Breast epithelium (tissue), 4 donors: Measurements from ENCODE around the gene ZNF431. TPM values are rescaled to one million over a fixed set of nuclear protein-coding genes. Genes with fewer than 3 reads are reported as not detected.
"Not testable (repeated sequence)": the region's sequence is repeated elsewhere in the genome, so short reads cannot be mapped to it uniquely, and the experiment has no call there.

ENCODE experiments used
- DNase-seq, 2 donors: peaks; one replicate each; pipeline ENCODE4 v3.0.0-alpha.2; 2019; ENCODE audit warnings: low spot score in 2 of 2
- H3K27ac ChIP-seq, 2 donors: fragments of 200-600 bp; sonication (generic) in 1 of 2; one replicate each; pipeline ENCODE4 v1.5.1; 2016 to 2019; ENCODE audit warnings: mild to moderate bottlenecking in 1 of 2
- H3K27me3 ChIP-seq, 2 donors: fragments of 200-600 bp; sonication (generic) in 1 of 2; one replicate each; pipeline versions ENCODE4 v1.5.1 to v1.6.0; 2017 to 2019; ENCODE audit warnings: control low read depth in 1 of 2, mild to moderate bottlenecking in 1 of 2
- H3K36me3 ChIP-seq: fragments of 200-600 bp; one replicate; pipeline ENCODE4 v1.5.1; 2019
- H3K4me1 ChIP-seq, 2 donors: fragments of 200-600 bp; sonication (generic); one replicate each; pipeline ENCODE4 v1.5.1; 2016 to 2019; ENCODE audit warnings: control low read depth in 1 of 2
- H3K4me3 ChIP-seq, 3 donors: fragments of 200-600 bp; sonication (generic); 1 replicate in 2 of 3; 2 replicates in 1 of 3; pipeline ENCODE4 v1.5.1; 2016 to 2019; ENCODE audit warnings: mild to moderate bottlenecking in 3 of 3, moderate library complexity in 2 of 3
- H3K9me3 ChIP-seq, 2 donors: fragments of 200-600 bp; sonication (generic) in 1 of 2; one replicate each; pipeline ENCODE4 v1.5.1; 2016 to 2019; ENCODE audit warnings: control low read depth in 1 of 2
- POLR2A ChIP-seq: fragments of 450-650 bp; IDR thresholded peaks from one replicate; pipeline ENCODE4 v1.6.1; 2016; ENCODE audit warnings: antibody characterized with exemption, mild to moderate bottlenecking, moderate library complexity
- POLR2AphosphoS5 ChIP-seq, 3 donors: sonication (generic); formaldehyde crosslinking; IDR thresholded peaks; one replicate each; pipeline ENCODE4 v1.6.1; 2017; ENCODE audit warnings: antibody characterized with exemption in 3 of 3
- intact Hi-C: fragments of 100-400 bp; cut with DNase I; formaldehyde crosslinking; loops from one replicate; pipeline ENCODE4 v1.15.1; 2023; ENCODE audit warnings: low total_unique reads
- total RNA-seq, 3 donors: library from RNA; depleted of rRNA; stranded (reverse); fragments of >200 nt; gene quantifications; one replicate each; pipeline ENCODE4 v1.1.0, GENCODE V29; 2016
- TF ChIP-seq, protein P1 (sequence below), 3 donors: fragments of 450-650 bp; IDR thresholded peaks; one replicate each; pipeline ENCODE4 v1.5.1; 2016 to 2017; ENCODE audit warnings: antibody characterized with exemption in 3 of 3, mild to moderate bottlenecking in 3 of 3, moderate library complexity in 3 of 3

ZNF431 gene
- total RNA-seq, 3 donors from 2014 or later: 11.1 to 28.1 (median 11.8) TPM

DNA sequence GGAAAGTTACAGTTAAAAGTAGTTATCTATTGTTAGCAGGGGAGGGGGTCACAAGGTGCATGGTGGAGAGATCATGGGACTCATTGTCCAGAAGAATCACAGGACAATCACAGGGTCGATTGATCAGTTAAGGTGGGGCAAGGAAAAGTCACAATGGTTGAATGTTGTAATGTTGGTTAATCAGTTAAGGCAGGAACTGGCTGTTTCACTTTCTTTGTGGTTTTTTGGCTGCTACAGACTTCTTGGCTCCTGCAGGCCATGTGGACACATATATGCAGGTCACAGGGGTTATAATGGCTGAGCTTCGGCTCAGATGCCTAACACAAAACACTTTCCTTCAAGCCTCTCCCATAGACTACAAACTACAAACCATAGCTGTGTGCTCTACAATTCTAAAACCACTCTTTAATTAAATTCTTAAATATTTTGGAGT, 6.9 kb upstream of the ZNF431 start:
- TF ChIP-seq, protein P1, sequence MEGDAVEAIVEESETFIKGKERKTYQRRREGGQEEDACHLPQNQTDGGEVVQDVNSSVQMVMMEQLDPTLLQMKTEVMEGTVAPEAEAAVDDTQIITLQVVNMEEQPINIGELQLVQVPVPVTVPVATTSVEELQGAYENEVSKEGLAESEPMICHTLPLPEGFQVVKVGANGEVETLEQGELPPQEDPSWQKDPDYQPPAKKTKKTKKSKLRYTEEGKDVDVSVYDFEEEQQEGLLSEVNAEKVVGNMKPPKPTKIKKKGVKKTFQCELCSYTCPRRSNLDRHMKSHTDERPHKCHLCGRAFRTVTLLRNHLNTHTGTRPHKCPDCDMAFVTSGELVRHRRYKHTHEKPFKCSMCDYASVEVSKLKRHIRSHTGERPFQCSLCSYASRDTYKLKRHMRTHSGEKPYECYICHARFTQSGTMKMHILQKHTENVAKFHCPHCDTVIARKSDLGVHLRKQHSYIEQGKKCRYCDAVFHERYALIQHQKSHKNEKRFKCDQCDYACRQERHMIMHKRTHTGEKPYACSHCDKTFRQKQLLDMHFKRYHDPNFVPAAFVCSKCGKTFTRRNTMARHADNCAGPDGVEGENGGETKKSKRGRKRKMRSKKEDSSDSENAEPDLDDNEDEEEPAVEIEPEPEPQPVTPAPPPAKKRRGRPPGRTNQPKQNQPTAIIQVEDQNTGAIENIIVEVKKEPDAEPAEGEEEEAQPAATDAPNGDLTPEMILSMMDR (IDR thresholded peaks at IDR 0.05): no peak
- TF ChIP-seq POLR2A (no peak), POLR2AphosphoS5 (IDR thresholded peaks at IDR 0.05) (no peak)
- no peak overlapping the region for H3K27ac ChIP-seq

DNA sequence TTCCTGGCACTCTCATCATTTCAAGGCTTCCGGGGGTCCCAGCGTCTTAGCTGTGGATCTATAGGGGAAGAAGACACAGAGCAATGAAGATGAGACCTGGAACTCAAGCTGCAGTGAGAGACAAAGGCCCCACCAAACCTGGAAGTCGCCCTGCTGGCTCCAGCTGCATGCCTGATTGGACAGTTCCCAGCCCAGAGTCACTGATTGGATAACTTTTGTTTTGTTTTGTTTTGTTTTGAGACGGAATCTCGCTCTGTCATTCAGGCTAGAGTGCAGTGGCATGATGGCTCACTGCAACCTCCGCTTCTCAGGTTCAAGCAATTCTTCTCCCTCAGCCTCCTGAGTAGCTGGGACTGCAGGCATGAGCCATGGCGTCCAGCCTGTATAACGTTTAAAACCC, 6.4 kb upstream of the ZNF431 start:
- TF ChIP-seq POLR2AphosphoS5 (IDR thresholded peaks at IDR 0.05) (no peak), POLR2A (no peak)
- TF ChIP-seq, protein P1 (IDR thresholded peaks at IDR 0.05): no peak
- DNase-seq: no peak
- Histone ChIP-seq H3K36me3 (no peaks in the 10 kb centered on the region), H3K4me3 (no peak overlapping the region), H3K4me1 (no peaks in the 10 kb centered on the region), H3K27ac (no peak overlapping the region), H3K9me3 (no peaks in the 10 kb centered on the region), H3K27me3 (no peaks in the 10 kb centered on the region)
- intact Hi-C loops: no loop called here

More for the DNA sequence above, 6.9 kb upstream of the ZNF431 start:
- no peak for DNase-seq
- intact Hi-C loops: no loop called here
- Histone ChIP-seq H3K27me3 (no peaks in the 10 kb centered on the region), H3K36me3 (no peaks in the 10 kb centered on the region), H3K4me1 (no peaks in the 10 kb centered on the region), H3K9me3 (no peaks in the 10 kb centered on the region), H3K4me3 (no peak overlapping the region)

DNA sequence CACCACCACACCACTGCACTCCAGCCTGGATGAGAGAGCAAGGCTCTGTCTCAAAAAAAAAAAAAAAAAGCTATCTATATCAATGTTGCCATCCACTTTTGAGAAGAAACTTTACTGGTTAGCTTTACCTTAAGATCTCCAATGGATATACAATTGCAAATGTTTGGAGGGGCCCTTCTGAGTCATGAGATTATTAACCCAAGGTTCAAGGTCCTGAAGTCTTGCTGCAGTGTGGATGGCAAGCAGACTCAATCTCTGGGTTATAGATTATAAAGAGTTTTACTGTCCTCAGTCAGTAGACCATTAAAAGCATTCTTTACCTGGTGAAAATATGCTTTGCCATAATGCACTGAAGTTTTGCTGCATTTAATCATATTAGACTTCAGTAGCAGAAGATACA, 3.7 kb upstream of the ZNF431 start:
- H3K27ac ChIP-seq: no peak overlapping the region
- intact Hi-C loops: no loop called here
- no peak for TF ChIP-seq POLR2AphosphoS5 (IDR thresholded peaks at IDR 0.05)
- TF ChIP-seq, protein P1 (IDR thresholded peaks at IDR 0.05): no peak
- no peak for TF ChIP-seq POLR2A

DNA sequence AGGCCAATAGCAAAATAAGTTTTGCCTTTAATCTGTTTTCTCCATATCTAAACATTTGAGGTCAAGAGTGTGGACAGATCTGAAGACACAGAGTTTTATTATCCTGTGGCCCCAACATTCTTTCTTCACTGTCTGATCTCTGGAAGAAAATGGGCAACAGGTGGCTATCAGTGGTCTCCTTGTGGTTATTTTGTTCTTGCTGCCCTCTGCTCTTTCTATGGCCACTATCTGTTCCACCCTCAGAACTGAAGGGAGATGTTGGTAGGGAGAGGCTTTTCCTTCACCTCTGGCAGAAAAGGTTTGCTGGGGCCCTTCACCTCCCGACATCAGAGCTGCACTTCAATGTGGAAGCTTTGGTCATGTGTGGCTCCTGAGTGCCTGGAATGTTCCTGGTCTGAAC, 834 bp upstream of the ZNF431 start:
- DNase-seq, intact Hi-C loops: not testable (repeated sequence)

More for the DNA sequence above, 3.7 kb upstream of the ZNF431 start:
- no peaks in the 10 kb centered on the region for H3K27me3 ChIP-seq
- no peak for DNase-seq
- no peaks in the 10 kb centered on the region for H3K9me3 ChIP-seq
- H3K4me1 ChIP-seq: peaks cover 0 to 6% of the 10 kb centered on the region in 2 donors
- H3K4me3 ChIP-seq: no peak overlapping the region
- H3K36me3 ChIP-seq: no peaks in the 10 kb centered on the region

DNA sequence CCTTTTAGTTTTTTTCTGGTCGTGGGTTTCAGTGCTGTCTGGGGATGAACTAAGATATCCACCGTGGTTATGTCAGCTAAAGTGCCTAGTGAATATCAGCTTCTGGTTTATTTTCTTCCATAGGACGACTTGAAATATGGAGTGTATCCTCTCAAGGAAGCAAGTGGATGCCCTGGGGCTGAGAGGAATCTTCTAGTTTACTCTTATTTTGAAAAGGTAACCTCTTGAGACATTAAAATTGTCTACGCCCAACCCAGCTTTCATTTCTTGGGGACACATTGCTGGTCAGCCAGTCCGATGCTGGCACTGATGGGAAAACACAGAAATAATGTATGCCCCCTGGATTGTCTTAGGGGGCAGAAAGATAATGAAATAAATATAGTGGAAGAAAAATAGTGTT, 1.6 kb downstream of the ZNF431 start:
- Histone ChIP-seq H3K9me3 (no peaks in the 10 kb centered on the region), H3K4me3 (no peak overlapping the region), H3K36me3 (no peaks in the 10 kb centered on the region), H3K27ac (no peak overlapping the region), H3K27me3 (no peaks in the 10 kb centered on the region), H3K4me1 (peaks cover 0 to 6% of the 10 kb centered on the region in 2 donors)
- DNase-seq: no peak
- TF ChIP-seq POLR2AphosphoS5 (IDR thresholded peaks at IDR 0.05) (no peak), POLR2A (no peak)
- TF ChIP-seq, protein P1 (IDR thresholded peaks at IDR 0.05): no peak
- intact Hi-C loops: no loop called here

More for the DNA sequence above, 834 bp upstream of the ZNF431 start:
- H3K27ac ChIP-seq, H3K4me3 ChIP-seq, H3K9me3 ChIP-seq, H3K27me3 ChIP-seq, H3K4me1 ChIP-seq, H3K36me3 ChIP-seq: not testable (repeated sequence)

DNA sequence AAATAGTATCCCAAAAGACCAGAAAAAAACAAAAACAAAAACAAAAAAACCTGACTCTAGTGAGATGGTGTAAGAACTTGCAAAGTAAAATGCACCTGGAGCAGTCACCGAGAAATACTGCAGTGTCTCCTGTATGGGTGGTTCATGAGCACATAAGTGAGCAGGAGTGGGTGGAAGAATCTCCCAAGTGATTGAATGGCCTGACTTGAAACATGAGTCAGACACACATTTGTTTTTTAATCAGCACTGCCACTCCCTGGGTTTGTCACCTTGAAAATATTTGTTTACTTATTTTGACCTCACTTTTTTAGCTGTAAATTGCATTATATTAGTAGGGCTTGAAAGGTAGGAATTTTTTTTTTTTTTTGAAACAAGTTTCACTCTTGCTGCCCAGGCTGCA, 2.0 kb downstream of the ZNF431 start:
- no peak overlapping the region for H3K27ac ChIP-seq
- no peak for DNase-seq

More for the DNA sequence above, 2.0 kb downstream of the ZNF431 start:
- Histone ChIP-seq H3K9me3 (no peaks in the 10 kb centered on the region), H3K4me1 (peaks cover 0 to 6% of the 10 kb centered on the region in 2 donors), H3K36me3 (no peaks in the 10 kb centered on the region), H3K27me3 (no peaks in the 10 kb centered on the region), H3K4me3 (no peak overlapping the region)
- intact Hi-C loops: no loop called here
- TF ChIP-seq POLR2AphosphoS5 (IDR thresholded peaks at IDR 0.05): no peak
- TF ChIP-seq, protein P1 (IDR thresholded peaks at IDR 0.05): no peak
- TF ChIP-seq POLR2A: no peak
